ENCODE results near the gene FIGNL2. TPM values are rescaled to one million over a fixed set of nuclear protein-coding genes. Genes with fewer than 3 reads are reported as not detected.

The FIGNL2 gene
- total RNA-seq, 6 donors from 2014 or later, result 0.22 to 1.5 (median 0.39) TPM; not detected in 1

- Histone ChIP-seq H3K27me3 (no peaks in the 10 kb centered on the region), H3K4me3 (no peak overlapping the region), H3K36me3 (no peaks in the 10 kb centered on the region), H3K4me1 (peaks cover 0 to 4% (median 0%) of the 10 kb centered on the region in 4 donors), H3K27ac (no peak overlapping the region), H3K9me3 (no peaks in the 10 kb centered on the region)
- WGBS, 2 donors, result 74 to 77% methylated on average over 5 of the region's 5 CpGs
- TF ChIP-seq POLR2AphosphoS5 (IDR thresholded peaks at IDR 0.05), result no peak
- no peak for TF ChIP-seq CTCF (IDR thresholded peaks at IDR 0.05)
- no peak for TF ChIP-seq POLR2A (IDR thresholded peaks at IDR 0.05)
- TF ChIP-seq EP300 (IDR thresholded peaks at IDR 0.05), result no peak
- ATAC-seq (ENCODE audit: low FRiP score in 2 of 2) (no peak), DNase-seq (no peak)
Observed at GRCh38 chr12:51839310-51839947, 9.1 kb downstream of the FIGNL2 start.

- Histone ChIP-seq H3K4me1 (peaks cover 0 to 4% (median 0%) of the 10 kb centered on the region in 4 donors), H3K36me3 (no peaks in the 10 kb centered on the region), H3K9me3 (no peaks in the 10 kb centered on the region), H3K27ac (no peak overlapping the region), H3K27me3 (no peaks in the 10 kb centered on the region), H3K4me3 (no peak overlapping the region)
- DNase-seq, result no peak
- no peak for ATAC-seq (ENCODE audit: low FRiP score in 2 of 2)
- TF ChIP-seq CTCF (IDR thresholded peaks at IDR 0.05) (no peak), EP300 (IDR thresholded peaks at IDR 0.05) (no peak), POLR2AphosphoS5 (IDR thresholded peaks at IDR 0.05) (no peak), POLR2A (IDR thresholded peaks at IDR 0.05) (no peak)
- WGBS, 2 donors, result 54 to 69% methylated on average over 4 of the region's 4 CpGs
Observed at GRCh38 chr12:51838762-51839161, 9.8 kb downstream of the FIGNL2 start.

GRCh38 chr12:51838036-51838435 is 10.5 kb downstream of the FIGNL2 start:
- ATAC-seq (ENCODE audit: low FRiP score in 2 of 2) (no peak), DNase-seq (no peak)
- Histone ChIP-seq H3K36me3 (no peaks in the 10 kb centered on the region), H3K27ac (no peak overlapping the region), H3K4me3 (no peak overlapping the region), H3K9me3 (no peaks in the 10 kb centered on the region), H3K4me1 (peaks cover 0 to 4% (median 1%) of the 10 kb centered on the region in 4 donors), H3K27me3 (no peaks in the 10 kb centered on the region)
- WGBS, 2 donors, result 85 to 89% methylated on average over 4 of the region's 4 CpGs
- no peak for TF ChIP-seq EP300 (IDR thresholded peaks at IDR 0.05)
- no peak for TF ChIP-seq POLR2AphosphoS5 (IDR thresholded peaks at IDR 0.05)
- TF ChIP-seq POLR2A (IDR thresholded peaks at IDR 0.05), result no peak
- TF ChIP-seq CTCF (IDR thresholded peaks at IDR 0.05), result no peak

- no peak for TF ChIP-seq POLR2AphosphoS5 (IDR thresholded peaks at IDR 0.05)
- TF ChIP-seq POLR2A (IDR thresholded peaks at IDR 0.05), result no peak
- no peak for TF ChIP-seq EP300 (IDR thresholded peaks at IDR 0.05)
- no peak for TF ChIP-seq CTCF (IDR thresholded peaks at IDR 0.05)
- Histone ChIP-seq H3K36me3 (no peaks in the 10 kb centered on the region), H3K27ac (no peak overlapping the region), H3K27me3 (no peaks in the 10 kb centered on the region), H3K9me3 (no peaks in the 10 kb centered on the region), H3K4me1 (peaks cover 0 to 9% (median 7%) of the 10 kb centered on the region in 4 donors), H3K4me3 (no peak overlapping the region)
- ATAC-seq (ENCODE audit: low FRiP score in 2 of 2) (no peak), DNase-seq (peak in 1 of 2 donors; percentile 34)
- 77 to 87% methylated on average over 5 to 7 of the region's 7 CpGs for WGBS, 2 donors
Observed at GRCh38 chr12:51837286-51837685, 11.2 kb downstream of the FIGNL2 start.

GRCh38 chr12:51836827-51837173 is 11.7 kb downstream of the FIGNL2 start:
- Histone ChIP-seq H3K27ac (no peak overlapping the region), H3K27me3 (no peaks in the 10 kb centered on the region), H3K9me3 (no peaks in the 10 kb centered on the region), H3K36me3 (no peaks in the 10 kb centered on the region), H3K4me3 (no peak overlapping the region), H3K4me1 (peaks cover 0 to 9% (median 7%) of the 10 kb centered on the region in 4 donors)
- TF ChIP-seq POLR2A (IDR thresholded peaks at IDR 0.05) (no peak), CTCF (IDR thresholded peaks at IDR 0.05) (no peak), EP300 (IDR thresholded peaks at IDR 0.05) (no peak)
- WGBS, 2 donors, result 67 to 95% methylated on average over 2 to 6 of the region's 6 CpGs
- DNase-seq (no peak), ATAC-seq (ENCODE audit: low FRiP score in 2 of 2) (no peak)

Data from upper lobe of left lung (tissue), 6 donors.